Tibial nerve (tissue), 4 donors: ENCODE data around the gene CTNNA2. TPM values are rescaled to one million over a fixed set of nuclear protein-coding genes. Genes with fewer than 3 reads are reported as not detected.

ENCODE experiments used
- DNase-seq, 2 donors: peaks; one replicate each; pipeline ENCODE4 v3.0.0-alpha.2; 2019; ENCODE audit warnings: low spot score in 2 of 2
- H3K27ac ChIP-seq, 4 donors: fragments of 200-600 bp; sonication (generic) in 3 of 4; one replicate each; pipeline ENCODE4 v1.5.1; 2017 to 2019; ENCODE audit warnings: mild to moderate bottlenecking in 1 of 4
- H3K27me3 ChIP-seq, 2 donors: fragments of 200-600 bp; sonication (generic) in 1 of 2; one replicate each; pipeline versions ENCODE4 v1.5.1 to v1.6.0; 2017 to 2019
- H3K36me3 ChIP-seq, 3 donors: fragments of 200-600 bp; sonication (generic); one replicate each; pipeline ENCODE4 v1.5.1; 2018 to 2019
- H3K4me1 ChIP-seq, 4 donors: fragments of 200-600 bp; sonication (generic) in 3 of 4; one replicate each; pipeline ENCODE4 v1.5.1; 2017 to 2019
- H3K4me3 ChIP-seq, 4 donors: fragments of 200-600 bp; sonication (generic) in 3 of 4; one replicate each; pipeline ENCODE4 v1.5.1; 2017 to 2019; ENCODE audit warnings: mild to moderate bottlenecking in 1 of 4, moderate library complexity in 1 of 4
- H3K9me3 ChIP-seq, 4 donors: fragments of 200-600 bp; sonication (generic) in 3 of 4; one replicate each; pipeline ENCODE4 v1.5.1; 2017 to 2019
- EP300 ChIP-seq, 2 donors: sonication (generic); formaldehyde crosslinking; IDR thresholded peaks; one replicate each; pipeline ENCODE4 v1.6.1; 2017; ENCODE audit warnings: antibody characterized with exemption in 2 of 2, mild to moderate bottlenecking in 1 of 2
- POLR2A ChIP-seq, 2 donors: fragments of 450-650 bp; IDR thresholded peaks; one replicate each; pipeline ENCODE4 v1.6.1; 2017; ENCODE audit warnings: antibody characterized with exemption in 2 of 2, mild to moderate bottlenecking in 2 of 2, moderate library complexity in 2 of 2
- WGBS, 2 donors: methylation state at CpG; one replicate each; pipeline ENCODE4 v1.1.5; 2018; 5-methylcytosine and 5-hydroxymethylcytosine counted together
- total RNA-seq, 4 donors: library from RNA; depleted of rRNA; stranded (reverse); fragments of >200 nt; gene quantifications; one replicate each; pipeline ENCODE4 v1.1.0, GENCODE V29; 2016
- TF ChIP-seq, protein P1 (sequence below), 5 experiments: fragments of 200-600 bp in 3 of 5; fragments of 450-650 bp in 2 of 5; sonication (generic) in 3 of 5; IDR thresholded peaks; one replicate each; pipeline ENCODE4 v1.5.1; 2016 to 2019; ENCODE audit warnings: antibody characterized with exemption in 5 of 5, mild to moderate bottlenecking in 3 of 5, moderate library complexity in 2 of 5

The CTNNA2 gene
- total RNA-seq, 4 donors from 2014 or later: 0.39 to 3.3 (median 0.75) TPM

DNA sequence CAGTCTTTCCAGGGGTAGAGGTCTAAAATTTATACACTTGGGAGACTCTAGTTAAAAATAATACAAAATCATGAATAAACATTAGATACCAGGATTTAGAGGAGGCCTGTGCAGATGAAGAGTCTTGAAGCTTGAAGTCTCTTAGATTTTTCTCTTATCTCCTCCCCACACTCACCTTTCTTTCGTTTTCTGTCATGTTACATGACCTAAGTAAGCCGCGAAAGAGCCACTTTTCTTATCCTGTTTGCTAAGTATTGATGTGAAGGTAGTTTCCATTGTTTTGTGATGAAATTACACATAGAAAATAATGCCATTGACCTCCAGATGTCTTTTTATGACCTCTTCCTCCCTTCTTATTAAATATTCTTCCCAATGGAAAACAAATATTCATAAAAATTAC lies 423.9 kb downstream of the CTNNA2 start:
- WGBS, 2 donors: 95 to 98% methylated on average over 3 of the region's 3 CpGs
- no peaks in the 10 kb centered on the region for H3K9me3 ChIP-seq
- peaks cover 0 to 13% (median 0%) of the 10 kb centered on the region in 4 donors for H3K4me1 ChIP-seq
- H3K36me3 ChIP-seq: no peaks in the 10 kb centered on the region
- DNase-seq: no peak
- H3K4me3 ChIP-seq: no peak overlapping the region
- no peaks in the 10 kb centered on the region for H3K27me3 ChIP-seq
- no peak overlapping the region for H3K27ac ChIP-seq
- TF ChIP-seq, protein P1, sequence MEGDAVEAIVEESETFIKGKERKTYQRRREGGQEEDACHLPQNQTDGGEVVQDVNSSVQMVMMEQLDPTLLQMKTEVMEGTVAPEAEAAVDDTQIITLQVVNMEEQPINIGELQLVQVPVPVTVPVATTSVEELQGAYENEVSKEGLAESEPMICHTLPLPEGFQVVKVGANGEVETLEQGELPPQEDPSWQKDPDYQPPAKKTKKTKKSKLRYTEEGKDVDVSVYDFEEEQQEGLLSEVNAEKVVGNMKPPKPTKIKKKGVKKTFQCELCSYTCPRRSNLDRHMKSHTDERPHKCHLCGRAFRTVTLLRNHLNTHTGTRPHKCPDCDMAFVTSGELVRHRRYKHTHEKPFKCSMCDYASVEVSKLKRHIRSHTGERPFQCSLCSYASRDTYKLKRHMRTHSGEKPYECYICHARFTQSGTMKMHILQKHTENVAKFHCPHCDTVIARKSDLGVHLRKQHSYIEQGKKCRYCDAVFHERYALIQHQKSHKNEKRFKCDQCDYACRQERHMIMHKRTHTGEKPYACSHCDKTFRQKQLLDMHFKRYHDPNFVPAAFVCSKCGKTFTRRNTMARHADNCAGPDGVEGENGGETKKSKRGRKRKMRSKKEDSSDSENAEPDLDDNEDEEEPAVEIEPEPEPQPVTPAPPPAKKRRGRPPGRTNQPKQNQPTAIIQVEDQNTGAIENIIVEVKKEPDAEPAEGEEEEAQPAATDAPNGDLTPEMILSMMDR (IDR thresholded peaks at IDR 0.05): no peak
- TF ChIP-seq EP300 (IDR thresholded peaks at IDR 0.05) (no peak), POLR2A (IDR thresholded peaks at IDR 0.05) (no peak)

DNA sequence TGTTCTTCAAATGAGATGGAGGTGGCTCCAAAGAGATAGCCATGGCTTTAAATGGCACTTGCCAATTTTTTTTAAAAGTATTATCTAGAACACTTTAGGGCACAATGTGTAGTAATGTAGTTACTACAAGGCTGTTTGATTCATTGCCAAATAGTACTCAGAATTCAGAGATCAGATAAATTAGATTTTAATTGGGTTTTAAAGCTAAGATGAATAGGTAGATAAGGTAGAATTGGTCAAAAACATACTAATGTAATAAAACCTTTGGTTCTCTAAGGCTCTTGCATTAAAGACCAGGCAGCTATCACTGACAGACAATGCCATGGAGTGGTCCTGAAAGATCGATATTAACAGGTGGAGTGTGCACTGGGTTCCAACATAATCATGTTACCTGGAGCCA lies 425.8 kb downstream of the CTNNA2 start:
- no peaks in the 10 kb centered on the region for H3K36me3 ChIP-seq
- DNase-seq: no peak
- no peak overlapping the region for H3K4me3 ChIP-seq
- 86 to 96% methylated on average over 1 of the region's 1 CpG for WGBS, 2 donors
- peaks cover 0 to 13% (median 0%) of the 10 kb centered on the region in 4 donors for H3K4me1 ChIP-seq
- TF ChIP-seq POLR2A (IDR thresholded peaks at IDR 0.05) (no peak), EP300 (IDR thresholded peaks at IDR 0.05) (no peak)
- TF ChIP-seq, protein P1 (IDR thresholded peaks at IDR 0.05): no peak
- no peaks in the 10 kb centered on the region for H3K9me3 ChIP-seq
- H3K27me3 ChIP-seq: no peaks in the 10 kb centered on the region
- H3K27ac ChIP-seq: no peak overlapping the region

DNA sequence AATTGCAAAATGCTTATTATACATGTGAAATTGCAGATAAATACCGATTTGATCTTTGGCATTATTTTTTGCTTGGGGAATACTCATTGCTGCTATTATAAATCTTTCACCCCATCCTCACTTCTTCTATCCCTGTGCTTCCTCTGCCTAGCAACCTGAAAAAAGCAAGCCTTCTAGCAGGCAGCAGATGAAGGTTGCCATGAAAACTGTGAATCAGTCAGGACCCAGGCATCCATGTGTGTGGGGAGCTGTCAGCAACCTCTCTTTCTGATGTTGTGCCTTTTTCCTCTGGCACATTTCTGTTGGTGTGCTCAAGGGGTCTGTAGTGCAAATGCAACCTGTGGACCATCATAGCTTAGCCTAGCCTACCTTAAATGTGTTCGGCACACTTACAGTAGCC lies 427.5 kb downstream of the CTNNA2 start:
- Histone ChIP-seq H3K4me3 (no peak overlapping the region), H3K36me3 (no peaks in the 10 kb centered on the region), H3K9me3 (no peaks in the 10 kb centered on the region), H3K27me3 (no peaks in the 10 kb centered on the region), H3K4me1 (peaks cover 0 to 11% (median 0%) of the 10 kb centered on the region in 4 donors), H3K27ac (no peak overlapping the region)
- TF ChIP-seq, protein P1 (IDR thresholded peaks at IDR 0.05): no peak
- TF ChIP-seq EP300 (IDR thresholded peaks at IDR 0.05) (no peak), POLR2A (IDR thresholded peaks at IDR 0.05) (no peak)
- no peak for DNase-seq
- 87 to 89% methylated on average over 2 of the region's 2 CpGs for WGBS, 2 donors

DNA sequence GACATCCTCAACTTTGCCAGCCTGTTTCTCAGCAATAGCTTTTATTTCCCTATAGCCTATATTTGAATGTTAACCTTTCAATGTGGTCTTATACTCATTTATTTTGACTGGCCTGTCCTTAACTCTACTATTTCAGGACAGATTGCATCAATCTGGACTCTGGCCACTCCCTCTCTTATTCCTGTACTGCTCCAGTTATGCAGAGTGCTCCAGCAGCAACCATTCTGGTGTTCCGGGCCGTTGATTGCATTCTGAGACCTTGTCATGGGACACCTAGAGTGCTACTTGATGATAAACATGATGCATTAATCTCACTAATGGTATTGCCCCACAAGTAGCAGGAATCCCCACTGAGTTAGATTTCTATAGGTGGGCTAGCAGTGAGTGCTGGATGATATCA lies 428.3 kb downstream of the CTNNA2 start:
- H3K27me3 ChIP-seq: no peaks in the 10 kb centered on the region
- no peaks in the 10 kb centered on the region for H3K9me3 ChIP-seq
- H3K36me3 ChIP-seq: no peaks in the 10 kb centered on the region
- no peak overlapping the region for H3K4me3 ChIP-seq
- peaks cover 0 to 2% (median 0%) of the 10 kb centered on the region in 4 donors for H3K4me1 ChIP-seq
- 80 to 88% methylated on average over 2 of the region's 2 CpGs for WGBS, 2 donors
- no peak overlapping the region for H3K27ac ChIP-seq
- no peak for DNase-seq
- TF ChIP-seq, protein P1 (IDR thresholded peaks at IDR 0.05): no peak
- TF ChIP-seq POLR2A (IDR thresholded peaks at IDR 0.05): no peak
- no peak for TF ChIP-seq EP300 (IDR thresholded peaks at IDR 0.05)

DNA sequence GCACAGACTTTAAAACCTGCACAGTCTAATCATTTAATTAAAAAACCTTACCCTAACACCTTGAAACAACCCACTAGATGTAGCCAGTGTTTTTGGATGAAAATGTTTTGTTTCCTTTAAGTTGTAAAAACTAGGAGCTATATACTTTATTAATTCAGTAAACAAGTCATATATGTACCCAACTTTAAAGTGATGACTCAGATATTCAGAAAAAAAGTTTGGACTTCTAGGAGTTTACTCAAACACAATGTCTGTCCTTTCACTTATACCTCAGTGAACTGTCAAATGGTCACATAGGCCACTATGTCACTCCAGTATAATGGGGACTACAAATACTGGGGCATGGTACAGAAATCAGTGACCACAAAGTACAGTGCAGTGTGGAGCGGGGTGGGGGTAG lies 431.4 kb downstream of the CTNNA2 start:
- H3K36me3 ChIP-seq: no peaks in the 10 kb centered on the region
- no peaks in the 10 kb centered on the region for H3K9me3 ChIP-seq
- DNase-seq: no peak
- H3K27me3 ChIP-seq: no peaks in the 10 kb centered on the region
- 90 to 91% methylated on average over 1 of the region's 1 CpG for WGBS, 2 donors
- no peak for TF ChIP-seq EP300 (IDR thresholded peaks at IDR 0.05)
- no peak overlapping the region for H3K4me3 ChIP-seq
- H3K4me1 ChIP-seq: no peaks in the 10 kb centered on the region
- no peak overlapping the region for H3K27ac ChIP-seq
